ENCODE measurements around the gene ACACA.

Gene ACACA

DNA sequence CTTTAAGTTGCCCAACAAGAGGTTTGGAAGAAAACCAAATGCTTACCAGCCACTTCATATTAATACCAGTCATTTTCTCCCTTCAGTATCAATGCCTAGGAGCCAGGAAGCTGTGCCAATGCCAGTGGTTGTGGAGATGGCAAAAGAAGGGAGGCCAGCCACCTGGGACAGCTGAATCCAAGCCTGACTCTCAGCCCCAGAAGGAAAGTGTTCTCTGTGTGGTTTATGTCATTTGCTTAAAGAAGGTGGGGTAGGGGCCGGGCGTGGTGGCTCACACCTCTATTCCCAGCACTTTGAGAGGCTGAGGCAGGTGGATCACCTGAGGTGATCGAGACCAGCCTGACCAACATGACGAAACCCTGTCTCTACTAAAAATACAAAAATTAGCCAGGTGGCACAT is 17.5 kb downstream of the ACACA start:
- Histone ChIP-seq H3K36me3 (ENCODE audit: control insufficient read depth, low read length) (no peaks in the 10 kb centered on the region), H3K27ac (ENCODE audit: low read depth, low read length) (no peak overlapping the region), H3K27me3 (ENCODE audit: control insufficient read depth, low read length) (no peaks in the 10 kb centered on the region), H3K4me3 (ENCODE audit: low read length) (no peak overlapping the region), H3K9me2 (replicated peaks; ENCODE audit: control insufficient read depth, low read length) (no peaks in the 10 kb centered on the region), H3K79me2 (ENCODE audit: control insufficient read depth, low read length) (no peaks in the 10 kb centered on the region), H3F3A (ENCODE audit: control insufficient read depth, insufficient read depth) (no peaks in the 10 kb centered on the region), H3K4me1 (ENCODE audit: control insufficient read depth, low read length) (peaks cover 3% of the 10 kb centered on the region; the same call in 1 of the 2 replicates), H4K20me1 (ENCODE audit: control insufficient read depth, insufficient read depth, low read depth, low read length) (no peaks in the 10 kb centered on the region; the same call in 1 of the 2 replicates), H3K4me2 (ENCODE audit: low read length) (no peak overlapping the region), H3K9me3 (ENCODE audit: control insufficient read depth, insufficient read depth, low read length) (no peaks in the 10 kb centered on the region)
- no peak for TF ChIP-seq EZH2phosphoT487 (IDR thresholded peaks at IDR 0.05; ENCODE audit: borderline replicate concordance, low read length)
- TF ChIP-seq, protein P1, sequence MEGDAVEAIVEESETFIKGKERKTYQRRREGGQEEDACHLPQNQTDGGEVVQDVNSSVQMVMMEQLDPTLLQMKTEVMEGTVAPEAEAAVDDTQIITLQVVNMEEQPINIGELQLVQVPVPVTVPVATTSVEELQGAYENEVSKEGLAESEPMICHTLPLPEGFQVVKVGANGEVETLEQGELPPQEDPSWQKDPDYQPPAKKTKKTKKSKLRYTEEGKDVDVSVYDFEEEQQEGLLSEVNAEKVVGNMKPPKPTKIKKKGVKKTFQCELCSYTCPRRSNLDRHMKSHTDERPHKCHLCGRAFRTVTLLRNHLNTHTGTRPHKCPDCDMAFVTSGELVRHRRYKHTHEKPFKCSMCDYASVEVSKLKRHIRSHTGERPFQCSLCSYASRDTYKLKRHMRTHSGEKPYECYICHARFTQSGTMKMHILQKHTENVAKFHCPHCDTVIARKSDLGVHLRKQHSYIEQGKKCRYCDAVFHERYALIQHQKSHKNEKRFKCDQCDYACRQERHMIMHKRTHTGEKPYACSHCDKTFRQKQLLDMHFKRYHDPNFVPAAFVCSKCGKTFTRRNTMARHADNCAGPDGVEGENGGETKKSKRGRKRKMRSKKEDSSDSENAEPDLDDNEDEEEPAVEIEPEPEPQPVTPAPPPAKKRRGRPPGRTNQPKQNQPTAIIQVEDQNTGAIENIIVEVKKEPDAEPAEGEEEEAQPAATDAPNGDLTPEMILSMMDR (IDR thresholded peaks at IDR 0.05; ENCODE audit: low read depth, low read length, poor library complexity, severe bottlenecking): no peak

DNA sequence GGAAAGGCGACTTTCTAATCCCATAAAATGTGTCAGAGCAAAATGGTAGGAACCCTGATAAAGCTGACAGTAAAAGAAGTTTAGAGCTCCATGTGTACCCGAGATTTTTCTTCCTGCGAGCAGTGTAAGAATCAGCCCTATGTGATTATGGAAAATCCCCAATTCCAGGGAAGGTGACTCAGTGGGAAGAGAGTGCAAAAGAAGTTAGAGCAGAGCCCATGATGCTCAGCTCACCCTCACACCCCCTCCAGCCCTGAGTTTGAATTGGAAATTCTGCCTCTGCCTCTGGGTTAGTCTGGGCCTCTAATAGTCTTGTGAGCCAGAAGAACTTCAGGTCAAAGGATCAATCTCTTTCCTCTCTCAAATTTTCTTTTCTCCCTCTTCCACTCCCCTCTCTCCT is 18.4 kb downstream of the ACACA start:
- Histone ChIP-seq H3K79me2 (ENCODE audit: control insufficient read depth, low read length) (no peaks in the 10 kb centered on the region), H3K36me3 (ENCODE audit: control insufficient read depth, low read length) (no peaks in the 10 kb centered on the region), H3K4me1 (ENCODE audit: control insufficient read depth, low read length) (peaks cover 3% of the 10 kb centered on the region; the same call in 1 of the 2 replicates), H3K9me3 (ENCODE audit: control insufficient read depth, insufficient read depth, low read length) (no peaks in the 10 kb centered on the region), H3F3A (ENCODE audit: control insufficient read depth, insufficient read depth) (no peaks in the 10 kb centered on the region), H3K4me3 (ENCODE audit: low read length) (no peak overlapping the region), H4K20me1 (ENCODE audit: control insufficient read depth, insufficient read depth, low read depth, low read length) (no peaks in the 10 kb centered on the region; the same call in 1 of the 2 replicates), H3K27me3 (ENCODE audit: control insufficient read depth, low read length) (no peaks in the 10 kb centered on the region), H3K27ac (ENCODE audit: low read depth, low read length) (no peak overlapping the region), H3K9me2 (replicated peaks; ENCODE audit: control insufficient read depth, low read length) (no peaks in the 10 kb centered on the region), H3K4me2 (ENCODE audit: low read length) (no peak overlapping the region)
- no peak for TF ChIP-seq EZH2phosphoT487 (IDR thresholded peaks at IDR 0.05; ENCODE audit: borderline replicate concordance, low read length)

DNA sequence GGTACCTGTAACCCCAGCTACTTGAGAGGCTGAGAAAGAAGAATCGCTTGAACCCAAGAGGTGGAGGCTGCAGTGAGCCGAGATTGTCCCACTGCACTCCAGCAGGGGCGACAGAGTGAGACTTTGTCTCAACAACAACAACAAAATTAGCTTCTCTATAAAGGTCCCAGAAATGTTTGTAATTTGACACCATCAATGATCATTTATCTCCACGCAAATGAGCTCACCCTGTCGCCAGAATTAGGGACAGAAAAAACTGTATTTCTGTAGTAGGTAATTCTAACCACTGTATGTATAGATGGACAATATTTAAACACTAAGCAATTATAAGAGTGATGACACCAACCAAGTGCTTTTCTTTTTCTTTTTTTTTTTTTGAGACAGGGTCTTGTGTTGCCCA is 20.2 kb downstream of the ACACA start:
- no peaks in the 10 kb centered on the region for H3K27me3 ChIP-seq (ENCODE audit: control insufficient read depth, low read length)
- peaks cover 3% of the 10 kb centered on the region; the same call in 1 of the 2 replicates for H3K4me1 ChIP-seq (ENCODE audit: control insufficient read depth, low read length)
- no peak overlapping the region for H3K27ac ChIP-seq (ENCODE audit: low read depth, low read length)
- no peak for TF ChIP-seq EZH2phosphoT487 (IDR thresholded peaks at IDR 0.05; ENCODE audit: borderline replicate concordance, low read length)
- TF ChIP-seq, protein P1 (IDR thresholded peaks at IDR 0.05; ENCODE audit: low read depth, low read length, poor library complexity, severe bottlenecking): no peak
- H3K9me2 ChIP-seq (replicated peaks; ENCODE audit: control insufficient read depth, low read length): no peaks in the 10 kb centered on the region
- H3K36me3 ChIP-seq (ENCODE audit: control insufficient read depth, low read length): no peaks in the 10 kb centered on the region
- H3K9me3 ChIP-seq (ENCODE audit: control insufficient read depth, insufficient read depth, low read length): no peaks in the 10 kb centered on the region
- no peaks in the 10 kb centered on the region for H4K20me1 ChIP-seq (ENCODE audit: control insufficient read depth, insufficient read depth, low read depth, low read length)
- H3F3A ChIP-seq (ENCODE audit: control insufficient read depth, insufficient read depth): no peaks in the 10 kb centered on the region
- no peak overlapping the region for H3K4me3 ChIP-seq (ENCODE audit: low read length)
- no peak overlapping the region for H3K4me2 ChIP-seq (ENCODE audit: low read length)
- H3K79me2 ChIP-seq (ENCODE audit: control insufficient read depth, low read length): no peaks in the 10 kb centered on the region

DNA sequence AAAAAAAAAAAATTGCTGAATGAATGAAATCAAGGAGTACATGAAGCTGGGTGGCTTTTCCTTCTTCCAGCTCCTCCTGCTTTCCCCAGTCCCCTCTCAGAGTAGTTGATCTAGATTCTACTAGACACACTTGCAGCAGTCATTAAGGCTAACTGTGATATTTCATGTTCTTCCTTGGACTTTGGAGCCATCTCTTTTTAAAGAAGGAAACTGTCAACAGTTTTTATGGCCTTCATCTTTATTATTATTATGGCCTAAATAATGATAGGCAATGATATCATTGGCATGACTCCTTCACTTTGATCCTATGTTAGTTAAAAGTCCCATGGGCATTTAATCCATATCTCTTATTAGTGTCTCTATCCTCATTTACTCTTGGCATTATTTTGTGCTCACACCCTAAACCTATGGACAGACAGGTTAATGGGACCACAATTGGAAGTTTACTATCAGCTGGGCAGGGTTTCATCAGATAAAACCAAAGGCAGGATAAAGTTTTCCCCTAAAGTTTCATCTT is 21.1 kb downstream of the ACACA start:
- Histone ChIP-seq H3K4me3 (ENCODE audit: low read length) (no peak overlapping the region), H3F3A (ENCODE audit: control insufficient read depth, insufficient read depth) (no peaks in the 10 kb centered on the region), H3K4me1 (ENCODE audit: control insufficient read depth, low read length) (peaks cover 3% of the 10 kb centered on the region; the same call in 1 of the 2 replicates), H3K9me3 (ENCODE audit: control insufficient read depth, insufficient read depth, low read length) (no peaks in the 10 kb centered on the region), H3K9me2 (replicated peaks; ENCODE audit: control insufficient read depth, low read length) (no peaks in the 10 kb centered on the region), H3K36me3 (ENCODE audit: control insufficient read depth, low read length) (no peaks in the 10 kb centered on the region), H3K27me3 (ENCODE audit: control insufficient read depth, low read length) (no peaks in the 10 kb centered on the region), H4K20me1 (ENCODE audit: control insufficient read depth, insufficient read depth, low read depth, low read length) (no peaks in the 10 kb centered on the region), H3K4me2 (ENCODE audit: low read length) (no peak overlapping the region), H3K27ac (ENCODE audit: low read depth, low read length) (no peak overlapping the region), H3K79me2 (ENCODE audit: control insufficient read depth, low read length) (no peaks in the 10 kb centered on the region)
- TF ChIP-seq, protein P1 (IDR thresholded peaks at IDR 0.05; ENCODE audit: low read depth, low read length, poor library complexity, severe bottlenecking): no peak
- no peak for TF ChIP-seq EZH2phosphoT487 (IDR thresholded peaks at IDR 0.05; ENCODE audit: borderline replicate concordance, low read length)

All from DOHH2 (cell line).